T-helper 17 cell (primary cell): ENCODE data around the gene FRMD3. TPM values are rescaled to one million over a fixed set of nuclear protein-coding genes. Genes with fewer than 3 reads are reported as not detected.

Experiments used
- ATAC-seq: fragments of 150-1000 bp; cut with Tn5 transposase; 2 replicates; pipeline ENCODE4 v1.10.0; 2021; ENCODE audit warnings: mild to moderate bottlenecking, moderate library complexity
- DNase-seq, 3 donors: peaks; one replicate each; pipeline versions ENCODE4 v3.0.0 to v3.0.0-alpha.2; 2020 to 2021
- H3K9me3 ChIP-seq: one replicate; pipeline ENCODE4 v1.7.0; 2013; ENCODE audit warnings: low read length, mild to moderate bottlenecking; ENCODE audit not compliant: control insufficient read depth, poor library complexity, severe bottlenecking
- H3K27ac Mint-ChIP-seq: one replicate; pipeline ENCODE4 v1.8.0; 2022; ENCODE audit warnings: mild to moderate bottlenecking, moderate library complexity, mixed read lengths
- H3K27me3 Mint-ChIP-seq: one replicate; pipeline ENCODE4 v1.8.0; 2022; ENCODE audit warnings: mixed read lengths
- H3K36me3 Mint-ChIP-seq: one replicate; pipeline ENCODE4 v1.8.0; 2022; ENCODE audit warnings: low read depth, mixed read lengths
- H3K4me1 Mint-ChIP-seq: one replicate; pipeline ENCODE4 v1.8.0; 2022; ENCODE audit warnings: mild to moderate bottlenecking, mixed read lengths
- H3K4me3 Mint-ChIP-seq: one replicate; pipeline ENCODE4 v1.8.0; 2022; ENCODE audit warnings: mild to moderate bottlenecking, moderate library complexity, mixed read lengths
- total RNA-seq, 4 donors: library from RNA in 2 of 4; stranded (reverse) in 2 of 4; gene quantifications; one replicate each; pipeline ENCODE4 v1.2.3 and lab custom pipeline; 2022 to 2026

FRMD3 gene
- total RNA-seq, 2 donors from 2014 or later, result 1.4 to 18.9 TPM

DNA sequence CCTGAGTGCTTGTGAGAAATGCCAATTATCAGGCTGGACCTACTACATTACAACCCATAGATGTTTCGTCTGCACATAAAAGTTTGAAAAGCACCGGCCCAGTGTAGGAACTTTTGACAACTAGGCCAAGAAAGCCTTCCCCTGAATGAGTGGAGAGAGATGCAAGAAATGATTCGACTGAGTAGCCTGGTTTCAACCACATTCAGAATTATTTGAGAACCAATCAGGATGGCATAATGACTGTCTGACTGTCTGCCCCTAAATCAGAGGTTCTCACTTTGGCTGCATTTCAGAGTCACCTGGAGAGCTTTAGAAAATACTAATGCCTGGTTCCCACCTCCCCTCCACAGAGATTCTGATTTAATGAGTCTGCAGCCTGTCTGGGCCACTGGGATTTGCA lies 61.1 kb downstream of the FRMD3 start:
- ATAC-seq (no peak), DNase-seq (no peak)
- Mint-ChIP-seq H3K36me3 (no peaks in the 10 kb centered on the region), H3K27ac (no peak overlapping the region), H3K27me3 (no peaks in the 10 kb centered on the region), H3K4me1 (no peaks in the 10 kb centered on the region), H3K4me3 (no peak overlapping the region)
- H3K9me3 ChIP-seq, result no peaks in the 10 kb centered on the region

- Mint-ChIP-seq H3K4me3 (no peak overlapping the region), H3K4me1 (no peaks in the 10 kb centered on the region), H3K36me3 (no peaks in the 10 kb centered on the region), H3K27ac (no peak overlapping the region), H3K27me3 (no peaks in the 10 kb centered on the region)
- no peak for ATAC-seq
- H3K9me3 ChIP-seq, result no peaks in the 10 kb centered on the region
- DNase-seq, result no peak
Observed at GRCh38 chr9:83476513-83476912, 61.7 kb downstream of the FRMD3 start.

DNA sequence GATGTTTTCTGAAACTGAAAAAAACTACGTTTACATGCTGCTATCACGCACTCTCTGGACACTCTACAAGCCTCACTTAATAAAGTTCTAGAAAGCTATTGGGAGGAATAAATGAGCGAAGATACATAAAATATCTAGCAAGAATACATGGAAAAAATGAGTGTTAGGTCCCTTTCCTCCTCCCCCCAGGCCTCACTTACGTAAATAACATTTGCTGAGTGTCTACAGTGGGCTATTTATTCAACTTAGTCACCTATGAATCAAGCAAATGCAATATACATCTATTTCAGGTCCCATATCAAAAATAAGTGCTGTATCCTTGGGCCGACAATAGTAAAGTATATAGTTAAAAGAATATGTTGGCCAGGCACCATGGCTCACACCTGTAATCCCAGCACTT lies 62.5 kb downstream of the FRMD3 start:
- no peak overlapping the region for H3K4me3 Mint-ChIP-seq
- H3K27ac Mint-ChIP-seq, result no peak overlapping the region
- no peaks in the 10 kb centered on the region for H3K27me3 Mint-ChIP-seq
- H3K36me3 Mint-ChIP-seq, result no peaks in the 10 kb centered on the region
- no peak for ATAC-seq
- no peaks in the 10 kb centered on the region for H3K9me3 ChIP-seq
- H3K4me1 Mint-ChIP-seq, result no peaks in the 10 kb centered on the region
- DNase-seq, result no peak

DNA sequence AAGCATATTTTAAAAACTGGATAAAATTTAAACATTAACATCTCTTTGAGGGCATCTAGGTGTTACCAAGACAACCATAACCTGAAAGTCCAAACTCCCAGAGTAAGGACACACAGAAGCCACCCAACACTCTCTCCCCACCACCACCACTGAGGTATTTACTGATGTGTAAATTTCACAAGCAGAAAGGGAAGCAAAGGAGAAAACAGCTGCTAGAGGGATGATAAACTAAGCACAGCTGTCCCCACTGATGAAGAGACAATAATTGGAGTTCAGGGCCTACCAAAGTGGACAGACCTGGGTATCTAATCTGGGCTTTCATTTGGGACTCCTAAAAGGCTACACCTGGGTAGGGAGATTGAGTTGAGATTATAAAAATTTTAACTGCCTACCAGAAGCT lies 63.6 kb downstream of the FRMD3 start:
- H3K9me3 ChIP-seq, result no peaks in the 10 kb centered on the region
- Mint-ChIP-seq H3K27ac (no peak overlapping the region), H3K36me3 (peaks cover under 1% of the 10 kb centered on the region), H3K4me3 (no peak overlapping the region), H3K27me3 (no peaks in the 10 kb centered on the region), H3K4me1 (no peaks in the 10 kb centered on the region)
- DNase-seq (no peak), ATAC-seq (no peak)

GRCh38 chr9:83473488-83473971 lies 64.7 kb downstream of the FRMD3 start:
- peak overlapping the region; percentile 47 for H3K4me3 Mint-ChIP-seq
- ATAC-seq, result no peak

GRCh38 chr9:83472764-83473163 lies 65.4 kb downstream of the FRMD3 start:
- DNase-seq, result no peak
- no peak for ATAC-seq
- H3K4me3 Mint-ChIP-seq, result peak overlapping the region; percentile 47

More at GRCh38 chr9:83473488-83473971, 64.7 kb downstream of the FRMD3 start:
- H3K9me3 ChIP-seq, result no peaks in the 10 kb centered on the region
- H3K36me3 Mint-ChIP-seq, result peaks cover 3% of the 10 kb centered on the region
- peak overlapping the region; percentile 29 for H3K27ac Mint-ChIP-seq
- H3K27me3 Mint-ChIP-seq, result no peaks in the 10 kb centered on the region
- no peak for DNase-seq
- H3K4me1 Mint-ChIP-seq, result no peaks in the 10 kb centered on the region

GRCh38 chr9:83472221-83472665 lies 66.0 kb downstream of the FRMD3 start:
- H3K27ac Mint-ChIP-seq, result no peak overlapping the region
- H3K9me3 ChIP-seq, result no peaks in the 10 kb centered on the region
- H3K4me1 Mint-ChIP-seq, result no peaks in the 10 kb centered on the region
- DNase-seq (no peak), ATAC-seq (no peak)
- no peak overlapping the region for H3K4me3 Mint-ChIP-seq
- H3K27me3 Mint-ChIP-seq, result no peaks in the 10 kb centered on the region
- H3K36me3 Mint-ChIP-seq, result peaks cover 3% of the 10 kb centered on the region

More at GRCh38 chr9:83472764-83473163, 65.4 kb downstream of the FRMD3 start:
- no peaks in the 10 kb centered on the region for H3K27me3 Mint-ChIP-seq
- no peaks in the 10 kb centered on the region for H3K9me3 ChIP-seq
- H3K27ac Mint-ChIP-seq, result peak overlapping the region; percentile 29
- H3K4me1 Mint-ChIP-seq, result no peaks in the 10 kb centered on the region
- H3K36me3 Mint-ChIP-seq, result peaks cover 3% of the 10 kb centered on the region

GRCh38 chr9:83471241-83471640 lies 67.0 kb downstream of the FRMD3 start:
- no peak overlapping the region for H3K27ac Mint-ChIP-seq
- H3K27me3 Mint-ChIP-seq, result no peaks in the 10 kb centered on the region
- no peaks in the 10 kb centered on the region for H3K4me1 Mint-ChIP-seq
- H3K36me3 Mint-ChIP-seq, result peaks cover 3% of the 10 kb centered on the region
- no peaks in the 10 kb centered on the region for H3K9me3 ChIP-seq
- no peak for ATAC-seq
- no peak for DNase-seq
- H3K4me3 Mint-ChIP-seq, result no peak overlapping the region

- H3K4me3 Mint-ChIP-seq, result no peak overlapping the region
- ATAC-seq (no peak), DNase-seq (no peak)
- H3K27ac Mint-ChIP-seq, result no peak overlapping the region
- H3K4me1 Mint-ChIP-seq, result no peaks in the 10 kb centered on the region
- peaks cover 3% of the 10 kb centered on the region for H3K36me3 Mint-ChIP-seq
- no peaks in the 10 kb centered on the region for H3K27me3 Mint-ChIP-seq
- no peaks in the 10 kb centered on the region for H3K9me3 ChIP-seq
Observed at GRCh38 chr9:83469722-83470121, 68.5 kb downstream of the FRMD3 start.

DNA sequence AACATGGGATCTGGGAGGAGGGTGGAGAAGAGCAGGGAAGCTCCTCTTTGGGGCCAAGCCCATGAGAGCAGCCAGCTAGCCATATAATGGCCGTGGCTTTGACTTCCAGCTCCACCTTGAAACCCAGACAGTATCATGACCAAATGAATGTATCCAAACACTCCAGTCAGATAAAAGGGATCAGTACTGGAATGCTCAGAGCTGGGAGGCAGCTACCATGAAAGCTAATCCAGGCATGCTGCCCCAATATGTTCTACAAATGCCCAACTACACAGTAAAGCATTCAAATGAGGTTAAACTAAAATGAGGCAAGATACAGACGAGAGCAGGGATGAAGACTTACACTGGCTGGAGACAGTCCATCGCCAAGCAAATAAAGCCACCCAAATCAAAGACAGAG lies 69.4 kb downstream of the FRMD3 start:
- no peaks in the 10 kb centered on the region for H3K27me3 Mint-ChIP-seq
- H3K36me3 Mint-ChIP-seq, result peaks cover 3% of the 10 kb centered on the region
- ATAC-seq, result no peak
- no peaks in the 10 kb centered on the region for H3K9me3 ChIP-seq
- no peak overlapping the region for H3K4me3 Mint-ChIP-seq
- H3K27ac Mint-ChIP-seq, result no peak overlapping the region
- H3K4me1 Mint-ChIP-seq, result no peaks in the 10 kb centered on the region
- DNase-seq, result no peak

- Mint-ChIP-seq H3K4me3 (no peak overlapping the region), H3K27ac (no peak overlapping the region), H3K27me3 (no peaks in the 10 kb centered on the region), H3K36me3 (peaks cover 3% of the 10 kb centered on the region), H3K4me1 (no peaks in the 10 kb centered on the region)
- no peaks in the 10 kb centered on the region for H3K9me3 ChIP-seq
- DNase-seq (no peak), ATAC-seq (no peak)
Observed at GRCh38 chr9:83466877-83467276, 71.3 kb downstream of the FRMD3 start.

DNA sequence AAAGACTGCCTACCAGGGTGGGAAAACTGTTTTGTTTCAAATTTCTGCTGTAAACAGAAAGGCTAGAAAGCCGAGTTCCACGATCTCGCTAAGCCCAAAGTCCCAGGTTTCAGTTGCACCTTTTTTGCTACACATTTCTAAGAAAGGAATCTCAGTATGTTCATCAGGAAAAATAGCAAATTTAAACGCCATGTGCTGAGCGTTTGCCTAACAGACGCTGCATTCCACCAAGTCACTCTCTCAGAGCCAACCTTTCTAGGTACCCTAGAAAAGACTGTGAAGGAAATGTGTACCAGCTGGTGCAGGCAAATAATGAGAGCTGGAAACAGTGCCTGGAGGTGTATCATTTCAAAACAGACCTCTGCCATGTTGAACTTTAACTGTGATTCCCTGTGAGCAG lies 71.8 kb downstream of the FRMD3 start:
- ATAC-seq, result no peak

DNA sequence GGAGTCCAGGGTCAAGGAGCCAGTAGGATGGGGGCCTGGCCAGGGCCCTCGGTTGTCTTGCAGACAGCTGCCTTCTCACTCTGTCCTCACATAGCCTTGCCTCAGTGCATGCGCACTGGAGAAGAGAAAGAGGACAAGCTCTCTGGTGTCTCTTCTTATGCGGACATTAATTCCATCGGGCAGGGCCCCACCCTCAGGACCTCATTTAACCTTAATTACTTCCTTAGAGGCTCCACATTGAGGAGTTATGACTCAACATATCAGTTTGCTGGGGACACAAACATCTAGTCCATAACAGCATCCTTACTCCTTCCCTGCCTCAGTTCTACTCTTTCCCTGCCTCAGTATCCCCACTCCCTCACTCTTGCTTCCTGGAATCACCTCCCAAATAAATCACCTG lies 78.4 kb downstream of the FRMD3 start:
- DNase-seq (no peak), ATAC-seq (no peak)
- H3K27me3 Mint-ChIP-seq, result no peaks in the 10 kb centered on the region
- no peaks in the 10 kb centered on the region for H3K36me3 Mint-ChIP-seq
- H3K27ac Mint-ChIP-seq, result no peak overlapping the region
- no peak overlapping the region for H3K4me3 Mint-ChIP-seq
- no peaks in the 10 kb centered on the region for H3K4me1 Mint-ChIP-seq
- H3K9me3 ChIP-seq, result no peaks in the 10 kb centered on the region

More for the DNA sequence above, 71.8 kb downstream of the FRMD3 start:
- H3K4me3 Mint-ChIP-seq, result no peak overlapping the region
- no peaks in the 10 kb centered on the region for H3K9me3 ChIP-seq
- H3K27me3 Mint-ChIP-seq, result no peaks in the 10 kb centered on the region
- no peak for DNase-seq
- peaks cover 3% of the 10 kb centered on the region for H3K36me3 Mint-ChIP-seq
- H3K27ac Mint-ChIP-seq, result no peak overlapping the region
- no peaks in the 10 kb centered on the region for H3K4me1 Mint-ChIP-seq

DNA sequence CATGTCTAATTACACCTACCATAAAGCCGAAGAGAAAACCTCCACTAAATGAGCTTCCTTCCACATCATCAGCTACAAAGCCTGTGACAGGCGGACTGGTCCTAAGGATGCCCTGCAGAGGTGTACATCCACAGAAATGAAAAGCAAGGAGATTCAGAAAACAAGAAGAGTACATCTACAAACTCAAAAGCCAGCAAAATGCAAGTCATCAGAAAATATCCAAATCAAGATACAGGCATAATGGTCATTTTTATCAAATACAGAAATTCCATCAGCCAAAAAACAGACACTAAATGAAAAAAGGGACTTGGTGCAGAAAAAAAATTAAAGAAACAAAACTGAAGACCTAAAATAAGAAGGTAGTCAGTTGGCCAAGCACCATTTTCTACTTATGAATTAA lies 79.7 kb downstream of the FRMD3 start:
- Mint-ChIP-seq H3K27ac (no peak overlapping the region), H3K27me3 (no peaks in the 10 kb centered on the region), H3K4me3 (no peak overlapping the region), H3K4me1 (no peaks in the 10 kb centered on the region), H3K36me3 (no peaks in the 10 kb centered on the region)
- no peak for DNase-seq
- H3K9me3 ChIP-seq, result no peaks in the 10 kb centered on the region
- no peak for ATAC-seq
